Amniotic epithelial cell (primary cell): Measurements from ENCODE around the gene MATK.
"Not testable (repeated sequence)": the region's sequence is repeated elsewhere in the genome, so short reads cannot be mapped to it uniquely, and the experiment has no call there.

Experiments used
- DNase-seq: peaks from one replicate; pipeline ENCODE4 v3.0.0-alpha.2; 2010; ENCODE audit warnings: low read depth

MATK gene

DNA sequence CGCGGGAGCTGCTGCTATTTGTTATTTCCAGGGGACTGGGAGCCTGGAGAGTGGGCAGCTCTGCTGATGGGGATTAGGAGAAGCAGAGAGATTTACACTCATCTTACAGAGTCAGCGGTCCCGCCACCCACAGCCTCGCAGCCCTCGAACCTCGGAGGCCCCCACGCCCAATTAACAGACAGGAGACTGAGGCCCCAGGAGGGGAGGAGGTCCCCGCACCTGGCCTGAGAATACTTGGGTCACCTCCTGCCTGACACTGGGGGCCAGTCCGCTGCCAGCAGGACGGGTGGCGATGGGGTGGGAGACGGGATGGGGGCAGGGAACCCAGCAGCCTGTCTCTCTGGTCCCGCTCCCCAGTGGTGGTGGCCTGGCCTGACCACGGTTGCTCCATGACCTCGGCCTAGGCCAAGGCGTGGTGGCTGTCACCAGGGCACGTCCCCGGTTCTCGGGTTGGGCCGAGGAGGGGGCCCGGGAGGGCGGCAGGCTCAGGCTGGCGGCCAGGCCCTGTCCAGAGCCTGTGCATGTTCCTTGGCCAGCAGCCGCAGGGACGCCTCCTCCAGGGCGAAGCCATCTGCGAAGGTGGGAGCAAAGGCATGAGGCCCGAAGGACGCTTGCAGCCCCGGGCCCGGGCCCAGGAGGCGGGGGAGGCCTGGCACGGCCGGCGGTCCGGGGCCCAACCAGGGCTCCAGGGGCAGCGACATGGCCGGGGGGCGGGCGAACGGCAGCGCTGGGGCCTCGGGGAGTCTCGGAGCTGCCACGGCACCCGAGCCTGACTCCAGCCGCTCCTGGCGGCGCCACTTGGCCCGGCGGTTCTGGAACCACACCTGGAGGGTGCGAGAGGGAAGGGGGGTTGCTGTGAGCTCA, 15.8 kb downstream of the MATK start:
- DNase-seq, result no peak

DNA sequence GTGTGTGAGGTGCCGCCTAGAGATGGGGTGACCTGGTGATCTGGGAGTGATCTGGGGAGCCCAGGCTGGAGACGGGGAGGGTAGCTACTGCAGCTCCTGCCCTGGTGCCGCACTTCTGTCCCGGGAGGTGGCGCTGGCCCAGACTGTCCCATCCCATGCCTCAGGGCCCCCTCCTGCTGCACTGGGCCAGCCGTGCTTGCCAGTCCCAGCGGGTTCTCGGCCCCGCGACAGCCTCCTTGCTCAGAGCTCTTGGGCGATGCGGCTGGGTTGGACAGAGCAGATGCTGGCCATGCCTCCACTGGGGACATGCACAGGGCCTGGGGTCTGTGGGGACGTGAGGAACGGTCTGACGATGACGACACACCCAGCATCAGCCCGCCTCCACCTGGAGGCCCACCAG, 16.7 kb downstream of the MATK start:
- DNase-seq, result no peak

DNA sequence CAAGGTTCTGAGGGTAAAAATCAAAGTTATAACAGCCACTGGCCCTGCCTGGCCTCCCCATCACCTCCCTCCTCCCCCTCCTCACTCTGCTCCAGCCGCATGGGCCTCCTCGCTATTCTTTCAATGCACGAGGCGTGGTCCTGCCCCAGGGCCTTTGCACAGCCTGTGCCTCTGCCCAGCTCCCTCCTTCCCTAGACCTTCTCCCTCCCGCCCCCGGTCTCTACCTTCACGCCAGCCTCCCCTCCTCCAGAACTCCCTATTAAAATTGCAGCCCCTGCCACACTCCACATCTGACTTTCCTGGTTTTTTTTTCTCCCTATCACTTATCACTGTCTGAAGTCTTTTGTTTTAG, 17.5 kb downstream of the MATK start:
- no peak for DNase-seq

DNA sequence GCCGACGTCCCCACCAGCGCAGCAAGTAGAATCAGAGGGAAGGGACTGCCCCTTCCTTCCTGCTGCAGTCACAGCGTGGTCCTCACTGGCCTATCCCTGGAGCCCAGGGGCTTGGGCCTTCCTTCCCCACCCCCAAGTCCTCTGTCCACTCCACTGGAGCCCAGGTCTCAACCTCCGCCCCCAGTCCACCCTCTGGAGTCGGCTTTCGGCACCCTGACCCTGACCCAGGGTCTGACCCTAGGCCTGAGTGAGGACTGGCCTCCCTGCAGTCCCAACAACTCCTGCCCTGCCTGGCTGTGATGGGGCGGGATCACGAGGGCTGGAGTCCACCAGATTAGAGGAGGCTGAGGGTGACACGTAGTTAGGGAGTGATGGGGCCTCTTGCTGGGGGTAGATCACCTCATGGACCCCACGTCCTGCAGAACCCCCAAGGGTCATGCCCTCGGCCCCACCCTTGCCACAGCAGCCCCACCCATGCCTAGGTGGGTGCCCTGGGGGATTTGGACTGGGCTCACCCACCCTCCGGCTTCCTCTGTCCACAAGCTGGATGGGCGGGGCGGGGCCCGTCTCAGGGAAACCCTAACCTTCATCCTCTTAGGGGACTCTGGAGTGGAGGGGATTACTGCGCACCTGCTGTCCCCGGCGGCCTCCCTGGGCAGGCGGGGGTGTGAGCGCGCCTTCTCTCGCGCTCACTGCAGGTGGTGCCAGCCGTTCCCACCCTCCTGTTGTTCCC, 18.0 kb downstream of the MATK start:
- no peak for DNase-seq

DNA sequence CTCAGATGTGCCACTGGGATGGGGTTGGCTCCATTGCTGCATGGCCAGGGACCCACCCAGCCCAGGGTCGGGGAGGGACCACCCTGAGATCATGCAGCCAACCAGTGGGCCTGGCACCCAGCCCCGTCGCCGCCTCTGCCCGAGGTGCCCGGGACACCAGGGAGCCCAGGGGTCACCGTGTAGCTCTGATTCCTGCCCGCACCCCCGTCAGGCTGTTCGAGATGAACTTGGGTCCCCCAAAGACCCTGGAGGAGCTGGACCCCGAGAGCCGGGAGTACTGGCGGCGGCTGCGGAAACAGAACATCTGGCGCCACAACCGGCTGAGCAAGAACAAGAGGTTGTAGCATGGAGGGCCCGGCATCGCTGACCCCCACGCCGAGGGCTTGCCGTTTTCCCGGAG, 19.1 kb downstream of the MATK start:
- no peak for DNase-seq

DNA sequence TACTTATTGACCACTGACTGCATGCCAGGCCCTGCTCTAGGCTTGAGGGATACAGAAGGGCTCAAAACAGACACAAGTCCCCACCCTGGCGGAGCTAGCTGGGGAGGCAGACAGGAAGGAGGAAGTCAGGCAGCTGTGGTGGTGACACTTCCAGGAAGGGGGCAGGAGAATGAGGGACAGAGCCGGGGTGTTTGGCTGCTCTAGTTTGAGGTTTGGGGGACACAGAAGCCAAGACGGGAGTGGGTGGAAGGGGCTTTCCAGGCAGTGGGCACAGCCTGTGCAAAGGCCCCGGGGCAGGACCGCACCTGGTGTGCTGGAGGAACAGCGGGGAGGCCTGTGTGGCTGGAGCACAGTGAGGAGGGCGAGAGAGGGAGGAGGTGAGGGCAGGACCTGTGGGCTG, 19.7 kb downstream of the MATK start:
- DNase-seq, result no peak

DNA sequence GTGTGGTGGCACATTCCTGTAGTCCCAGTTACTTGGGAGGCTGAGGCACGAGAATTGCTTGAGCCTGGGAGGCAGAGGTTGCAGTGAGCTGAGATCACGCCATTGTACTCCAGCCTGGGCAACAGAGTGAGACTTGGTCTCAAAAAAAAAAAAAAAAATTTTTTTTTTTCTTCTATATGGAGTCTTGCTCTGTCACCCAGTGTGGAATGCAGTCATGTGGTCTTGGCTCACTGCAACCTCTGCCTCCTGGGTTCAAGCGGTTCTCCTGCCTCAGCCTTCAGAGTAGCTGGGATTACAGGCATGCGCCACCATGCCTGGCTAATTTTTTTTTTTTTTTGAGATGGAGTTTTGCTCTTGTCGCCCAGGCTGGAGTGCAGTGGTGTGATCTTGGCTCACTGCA, 20.4 kb downstream of the MATK start:
- DNase-seq, result peak; percentile 20

DNA sequence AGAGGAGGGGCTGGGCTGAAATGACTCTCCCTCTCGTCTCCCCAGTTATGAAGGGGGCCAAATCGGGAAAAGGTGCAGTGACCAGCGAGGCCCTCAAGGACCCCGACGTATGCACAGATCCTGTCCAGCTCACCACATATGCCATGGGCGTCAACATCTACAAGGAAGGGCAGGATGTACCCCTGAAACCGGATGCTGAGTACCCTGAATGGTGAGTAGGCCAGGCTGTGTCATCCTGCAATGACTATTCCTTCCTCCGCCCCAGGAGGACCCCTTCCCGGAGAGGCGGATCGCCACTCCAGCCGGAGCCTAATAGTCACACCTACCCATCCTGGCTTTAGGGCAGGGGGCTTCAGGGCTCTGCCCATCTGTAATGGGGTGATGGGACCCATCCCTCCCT, 21.1 kb downstream of the MATK start:
- DNase-seq, result no peak

DNA sequence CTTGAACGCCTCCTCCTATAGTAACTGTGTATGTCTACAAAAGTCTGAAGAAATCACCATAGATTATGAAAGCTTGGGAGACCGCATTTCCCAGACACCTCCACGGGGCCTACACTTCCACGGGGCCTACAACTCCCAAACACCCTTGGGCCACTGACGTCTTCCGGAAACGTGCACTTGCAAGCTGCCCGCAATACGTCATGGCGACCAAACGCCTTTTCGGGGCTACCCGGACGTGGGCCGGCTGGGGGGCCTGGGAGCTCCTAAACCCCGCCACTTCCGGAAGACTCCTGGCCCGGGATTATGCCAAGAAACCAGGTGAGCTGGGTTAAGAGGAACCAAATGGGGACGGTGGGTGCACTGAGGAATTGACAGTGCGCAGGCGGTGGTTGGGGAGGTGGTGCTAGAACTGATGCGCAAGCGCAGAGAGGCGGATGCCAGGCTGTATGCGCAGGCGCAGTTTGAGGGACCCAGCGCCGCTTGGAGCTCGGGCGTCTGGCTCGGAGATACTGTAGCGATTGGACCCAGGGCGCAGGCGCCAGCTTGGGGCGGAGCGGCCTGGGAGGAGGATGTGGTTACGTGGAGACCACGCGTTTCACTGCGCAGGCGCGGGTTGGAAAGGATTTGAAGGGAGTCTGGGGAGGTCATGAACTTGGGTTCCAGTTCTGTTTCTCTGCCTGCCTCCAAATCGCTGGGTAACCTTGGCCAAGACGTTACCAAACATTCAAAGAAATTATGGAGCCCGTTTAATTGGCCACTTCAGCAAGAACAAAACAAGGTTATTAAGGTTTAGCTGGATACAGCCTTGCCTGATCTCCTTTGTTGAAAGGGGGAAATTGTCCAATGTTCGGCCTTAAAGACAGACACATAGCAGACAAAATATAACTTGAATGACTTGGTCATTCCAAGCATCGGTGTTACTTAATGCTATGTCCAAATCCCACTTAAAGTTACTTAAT, 23.4 kb downstream of the MATK start, which contains the start of gene MRPL54:
Gene MRPL54 (plus strand): TSS at position 182 of the 959 bp plus-strand sequence. CDS start 19 bp downstream, at position 201.
- DNase-seq, result peak; percentile 100

DNA sequence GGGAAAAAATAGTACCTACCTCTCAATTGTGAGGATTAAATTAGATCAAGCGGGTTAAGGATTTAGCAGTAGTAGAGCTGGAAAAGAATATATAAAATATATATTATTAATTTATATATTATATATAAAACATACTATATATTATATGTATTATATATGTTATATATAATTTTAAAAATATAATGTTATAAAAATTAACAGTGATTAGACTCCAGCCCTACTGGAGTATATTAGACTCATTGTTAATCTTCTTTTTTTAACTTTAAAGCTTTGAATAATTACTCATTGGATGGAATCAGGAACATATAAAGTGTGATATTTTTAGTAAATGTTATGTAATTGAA, 24.1 kb downstream of the MATK start:
- DNase-seq, result no peak

DNA sequence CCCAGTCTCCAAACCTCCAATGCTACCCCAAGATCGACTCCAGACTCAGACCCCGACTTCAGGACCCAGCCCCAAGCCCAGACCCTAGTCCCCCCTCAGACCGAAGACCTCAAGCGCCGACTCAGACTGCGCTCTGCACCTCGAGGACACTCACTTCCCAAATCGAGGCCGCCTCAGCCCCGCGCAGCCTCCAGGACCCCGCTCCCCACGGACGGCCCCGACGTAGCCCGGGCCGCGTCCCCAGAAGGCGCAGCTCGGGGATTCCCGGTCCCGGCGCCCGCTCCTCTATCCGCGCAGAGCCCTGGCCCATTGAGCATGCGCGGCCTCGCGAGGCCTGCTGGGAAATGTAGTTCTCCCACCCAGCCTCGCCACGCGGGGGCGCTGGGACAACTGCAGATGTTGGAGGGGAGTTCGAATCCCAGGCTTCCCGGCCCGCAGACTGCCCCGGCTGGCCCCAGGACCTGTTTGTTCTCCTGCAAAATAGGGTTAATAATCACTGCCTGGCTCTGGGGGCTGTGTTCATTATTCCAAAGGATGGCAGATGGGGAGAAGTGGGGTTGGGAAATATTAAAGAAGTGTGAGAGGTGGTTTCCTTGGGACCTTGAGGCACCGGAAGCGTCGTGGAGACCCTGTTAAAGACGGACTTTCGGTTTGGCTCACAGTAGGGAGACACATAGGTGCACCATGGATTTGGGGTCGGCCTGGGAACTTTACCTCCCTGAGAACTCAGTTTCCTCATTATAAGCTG, 24.6 kb downstream of the MATK start, which contains the start of gene APBA3:
Gene APBA3 (minus strand): TSS at position 311 of the 748 bp plus-strand sequence. CDS start 1,428 bp downstream, outside the sequence.
- peak; percentile 71 for DNase-seq

DNA sequence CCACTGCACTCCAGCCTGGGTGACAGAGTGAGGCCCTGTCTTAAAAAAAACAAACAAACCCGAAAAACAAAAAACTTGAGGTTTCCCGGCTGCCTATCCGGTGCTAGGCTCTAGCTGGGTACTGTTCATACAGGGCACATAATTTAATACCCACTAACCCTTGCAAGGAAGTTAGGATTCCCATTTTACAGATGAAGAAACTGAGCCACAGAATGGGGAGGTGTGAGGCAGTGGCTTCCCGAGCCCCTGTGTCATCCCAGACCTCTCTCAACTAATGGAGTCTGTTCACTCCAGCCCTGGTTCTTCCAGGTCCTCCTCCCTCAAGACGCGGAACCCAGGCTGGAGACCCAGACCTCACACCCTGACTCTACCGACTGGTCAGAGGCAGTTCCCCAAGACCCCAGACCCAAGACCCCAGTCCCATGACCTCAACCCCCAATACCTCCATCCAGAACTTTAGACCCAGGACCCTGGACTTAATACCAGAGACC, 25.3 kb downstream of the MATK start:
- DNase-seq, result peak; percentile 9

DNA sequence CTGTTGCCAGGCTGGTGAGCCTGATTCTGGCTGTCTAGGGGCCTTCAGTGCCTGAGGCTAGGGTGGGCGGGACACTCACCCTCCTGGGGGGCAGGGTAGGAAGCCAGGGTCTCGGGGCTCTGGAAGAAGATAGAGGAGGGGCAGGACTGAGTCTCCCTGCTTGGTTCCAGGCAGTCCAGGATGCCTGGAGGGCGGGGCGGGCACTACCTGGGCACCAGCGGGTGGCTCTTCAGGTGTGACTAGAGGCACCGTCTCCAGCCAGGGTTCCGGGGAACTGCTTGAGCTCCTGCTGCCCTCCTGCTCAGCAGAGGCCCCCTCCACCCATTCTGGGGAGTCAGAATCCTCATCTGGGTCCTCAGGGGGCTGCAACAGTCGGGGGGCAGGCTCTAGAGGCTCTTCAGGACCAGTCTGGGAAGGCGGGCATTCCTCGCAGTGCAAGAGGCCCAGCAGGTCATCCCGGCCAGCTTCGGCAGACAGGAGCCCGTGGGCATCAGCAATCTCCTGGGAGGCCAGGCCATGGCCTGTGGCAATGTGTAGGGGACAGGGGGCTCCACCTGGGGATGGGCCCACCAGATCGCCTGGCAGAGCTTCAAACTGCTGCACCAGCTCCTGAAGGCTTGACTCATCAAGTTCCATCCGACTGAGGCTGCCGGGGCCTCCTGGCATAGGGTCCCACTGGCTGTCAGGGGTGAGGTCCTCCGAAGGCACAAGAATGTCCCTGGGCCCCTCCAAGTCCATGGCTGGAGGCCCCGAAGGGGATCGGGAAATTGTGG, 26.5 kb downstream of the MATK start:
- DNase-seq, result no peak

DNA sequence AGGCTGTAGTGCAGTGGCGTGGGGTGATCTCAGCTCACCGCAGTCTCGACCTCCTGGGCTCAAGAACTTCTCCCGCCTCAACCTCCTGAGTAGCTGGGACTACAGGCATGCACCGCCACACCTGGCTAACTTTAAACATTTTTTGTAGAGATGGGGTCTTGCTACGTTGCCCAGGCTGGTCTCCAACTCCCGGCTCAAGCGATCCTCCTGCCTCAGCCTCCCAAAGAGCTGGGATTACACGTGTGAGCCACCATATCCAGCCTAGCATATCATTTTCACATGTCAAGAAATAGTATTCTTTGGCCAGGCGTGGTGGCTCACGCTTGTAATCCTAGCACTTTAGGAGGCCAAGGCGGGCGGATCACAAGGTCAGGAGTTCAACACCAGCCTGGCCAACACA, 27.9 kb downstream of the MATK start:
- not testable (repeated sequence) for DNase-seq

DNA sequence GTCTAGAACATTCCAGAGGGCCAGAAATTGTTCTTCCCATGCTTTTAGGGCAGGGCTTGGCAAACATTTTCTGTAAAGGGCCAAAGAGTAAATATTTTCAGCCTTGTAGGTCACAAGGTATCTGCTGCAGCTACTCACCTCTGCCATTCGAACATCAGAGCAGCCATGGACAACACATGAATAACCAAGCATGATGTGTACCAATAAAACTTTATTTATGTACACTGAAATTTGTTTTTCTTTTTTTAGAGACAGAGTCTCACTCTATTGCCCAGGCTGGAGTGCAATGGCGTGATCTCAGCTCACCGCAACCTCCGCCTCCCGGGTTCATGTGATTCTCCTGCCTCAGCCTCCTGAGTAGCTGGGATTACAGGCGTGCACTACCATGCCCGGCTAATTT, 28.5 kb downstream of the MATK start:
- not testable (repeated sequence) for DNase-seq

DNA sequence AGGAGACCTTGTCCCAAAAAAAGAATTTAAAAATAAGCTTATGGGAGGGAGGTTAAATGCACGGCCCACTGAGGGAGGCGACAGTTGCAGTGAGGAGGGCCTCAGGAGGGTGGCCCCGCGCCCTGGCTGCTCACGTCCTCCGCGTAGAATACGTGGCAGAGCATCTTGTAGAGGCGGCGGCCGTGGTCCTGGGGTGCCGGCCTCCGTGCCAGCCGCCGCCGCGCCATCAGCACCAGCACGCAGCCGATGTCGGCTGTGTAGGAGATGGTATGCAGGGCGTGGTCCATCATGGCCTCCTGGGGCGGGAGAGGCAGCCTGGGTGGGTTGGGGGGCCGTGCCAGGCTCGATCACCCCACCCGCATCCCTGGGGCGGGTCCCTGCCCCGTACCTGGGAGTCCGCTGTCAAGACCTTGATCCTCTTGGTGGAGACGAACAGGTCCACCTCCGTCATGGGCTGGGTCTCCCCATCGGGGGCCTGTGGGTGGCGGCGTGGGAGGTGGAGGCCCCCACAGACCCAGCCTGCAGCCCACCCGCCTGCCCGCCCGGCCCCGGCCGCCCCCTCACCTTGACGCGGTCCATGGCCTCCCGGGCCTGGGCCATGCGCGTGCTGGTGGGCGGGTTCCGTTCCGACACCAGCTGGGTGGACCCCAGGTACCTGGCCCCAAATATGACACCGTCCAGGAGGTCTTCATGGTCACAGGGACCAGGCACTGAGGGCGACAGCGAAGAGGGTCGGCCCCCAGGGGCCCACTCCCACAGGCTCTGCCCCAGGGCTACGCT, 32.4 kb downstream of the MATK start:
- DNase-seq, result no peak

DNA sequence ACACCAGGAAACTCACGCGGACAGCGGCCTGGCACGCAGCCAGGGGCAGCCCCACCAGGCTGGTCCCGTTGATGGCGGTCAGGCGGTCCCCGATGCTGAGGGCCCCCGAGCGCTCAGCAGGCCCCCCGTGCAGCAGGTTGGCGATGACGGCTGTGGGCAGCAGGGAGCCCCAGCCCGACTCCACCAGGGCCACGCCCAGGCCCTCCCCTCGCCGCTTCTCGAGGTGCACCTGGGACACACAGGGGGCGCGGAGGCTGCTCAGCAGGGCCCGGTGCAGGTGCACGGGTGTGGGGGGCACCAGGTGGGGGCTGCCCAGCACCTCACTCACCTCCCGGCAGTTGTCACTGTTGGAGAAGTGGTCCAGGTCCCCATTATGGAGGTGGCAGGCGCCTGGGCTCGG, 33.7 kb downstream of the MATK start:
- DNase-seq, result no peak

DNA sequence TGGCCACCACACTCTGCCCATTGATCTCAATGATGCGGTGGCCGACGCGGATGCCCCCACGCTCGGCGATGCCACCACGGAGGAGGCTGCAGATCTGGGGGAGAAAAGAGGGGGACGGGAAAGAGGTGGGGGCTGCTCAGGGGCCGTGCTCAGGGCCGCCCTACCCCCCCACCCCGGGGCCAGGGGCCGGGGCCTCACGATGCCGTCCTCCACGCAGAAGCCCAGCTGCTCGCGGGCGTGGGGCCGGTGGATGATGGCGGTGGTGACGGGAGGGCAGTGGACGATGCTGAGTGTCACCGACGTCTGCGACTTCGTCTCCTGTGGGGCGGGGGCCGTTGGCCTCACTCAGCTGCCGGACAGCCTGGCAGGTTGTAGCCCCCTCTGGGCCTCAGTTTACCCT, 34.9 kb downstream of the MATK start:
- DNase-seq, result no peak

DNA sequence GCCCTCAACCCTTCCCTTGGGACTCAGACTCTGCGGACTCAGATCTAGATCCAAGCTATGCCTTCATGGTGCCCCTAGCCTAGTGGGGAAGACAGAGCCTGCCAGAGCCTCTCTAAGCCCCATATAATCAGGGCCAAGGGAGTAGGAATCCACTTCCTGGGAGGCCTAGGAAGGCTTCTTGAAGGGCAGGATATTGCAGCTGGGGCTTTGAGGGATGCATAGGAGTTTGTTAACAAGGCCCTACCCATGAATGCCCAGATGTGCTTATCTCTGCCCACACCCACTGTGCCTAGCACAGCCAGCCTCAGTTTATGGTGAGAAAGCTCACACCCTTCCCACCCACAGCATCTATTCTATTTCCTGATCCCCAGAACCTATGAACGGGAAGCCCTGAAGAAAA, 36.0 kb downstream of the MATK start:
- DNase-seq, result no peak

DNA sequence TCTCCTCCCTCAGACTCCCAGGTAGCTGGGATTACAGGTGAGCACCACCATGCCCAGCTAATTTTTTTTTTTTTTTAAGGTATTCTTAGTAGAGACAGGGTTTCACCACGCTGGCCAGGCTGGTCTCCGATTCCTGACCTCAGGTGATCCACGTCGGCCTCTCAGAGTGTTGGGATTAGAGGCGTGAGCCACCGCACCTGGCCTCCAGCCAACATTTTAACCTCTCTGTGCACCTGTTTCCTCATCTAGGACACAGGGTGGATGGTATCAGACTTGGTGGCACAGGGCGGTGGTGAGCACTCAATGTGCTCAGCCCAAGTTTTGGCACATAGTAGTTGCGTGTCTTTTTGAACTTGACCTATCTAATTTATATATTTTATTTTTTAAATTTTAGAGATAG, 37.2 kb downstream of the MATK start:
- DNase-seq, result no peak
